ENCODE results near the gene LGALS7B.

DNA sequence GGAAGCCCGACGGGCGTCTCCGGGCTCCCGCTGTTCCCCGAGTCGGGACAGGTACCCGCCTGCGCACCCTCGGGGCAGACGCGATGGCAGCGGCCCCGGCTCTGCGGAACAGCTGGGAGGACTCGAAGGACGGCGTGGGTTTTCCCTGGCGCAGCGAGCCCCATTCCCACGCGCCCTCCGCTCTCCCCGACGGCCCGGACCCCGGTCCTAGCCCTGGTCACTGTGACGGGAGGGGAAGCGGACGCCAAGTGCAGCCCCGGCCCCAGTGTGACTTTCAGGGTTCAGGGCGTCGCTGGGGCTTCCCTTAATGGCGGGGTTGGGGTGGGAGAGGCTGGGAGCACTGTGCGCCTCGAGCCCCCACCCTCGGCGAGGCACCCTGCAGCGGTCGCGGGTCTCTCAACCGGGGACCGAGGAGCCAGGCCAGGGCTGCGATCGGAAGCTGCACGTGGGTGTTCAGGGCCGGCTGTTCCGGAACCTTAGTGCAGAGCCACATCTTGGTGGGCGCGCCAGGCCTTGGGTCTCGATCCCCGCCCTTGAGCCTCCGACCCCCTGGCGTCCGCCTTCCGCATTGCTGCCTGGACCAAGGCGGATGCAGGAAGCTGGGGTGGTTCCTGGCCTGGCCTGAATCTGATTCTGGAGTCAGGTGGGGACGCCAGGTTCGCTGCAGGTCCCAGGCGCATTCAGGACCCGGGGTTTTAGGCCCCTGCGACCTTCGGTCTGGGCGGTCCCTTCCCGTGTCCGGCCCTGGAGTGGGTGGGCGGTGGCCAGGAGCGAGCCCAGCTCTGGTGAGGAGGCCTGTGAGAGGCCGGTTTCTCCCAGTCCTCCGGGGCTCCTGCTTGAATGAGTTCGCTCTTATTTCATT lies 3.5 kb downstream of the LGALS7B start:
- TF ChIP-seq, protein P1, sequence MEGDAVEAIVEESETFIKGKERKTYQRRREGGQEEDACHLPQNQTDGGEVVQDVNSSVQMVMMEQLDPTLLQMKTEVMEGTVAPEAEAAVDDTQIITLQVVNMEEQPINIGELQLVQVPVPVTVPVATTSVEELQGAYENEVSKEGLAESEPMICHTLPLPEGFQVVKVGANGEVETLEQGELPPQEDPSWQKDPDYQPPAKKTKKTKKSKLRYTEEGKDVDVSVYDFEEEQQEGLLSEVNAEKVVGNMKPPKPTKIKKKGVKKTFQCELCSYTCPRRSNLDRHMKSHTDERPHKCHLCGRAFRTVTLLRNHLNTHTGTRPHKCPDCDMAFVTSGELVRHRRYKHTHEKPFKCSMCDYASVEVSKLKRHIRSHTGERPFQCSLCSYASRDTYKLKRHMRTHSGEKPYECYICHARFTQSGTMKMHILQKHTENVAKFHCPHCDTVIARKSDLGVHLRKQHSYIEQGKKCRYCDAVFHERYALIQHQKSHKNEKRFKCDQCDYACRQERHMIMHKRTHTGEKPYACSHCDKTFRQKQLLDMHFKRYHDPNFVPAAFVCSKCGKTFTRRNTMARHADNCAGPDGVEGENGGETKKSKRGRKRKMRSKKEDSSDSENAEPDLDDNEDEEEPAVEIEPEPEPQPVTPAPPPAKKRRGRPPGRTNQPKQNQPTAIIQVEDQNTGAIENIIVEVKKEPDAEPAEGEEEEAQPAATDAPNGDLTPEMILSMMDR (IDR thresholded peaks at IDR 0.05 in 2 of 3, conservative IDR thresholded peaks at IDR 0.05 in 1 of 3; ENCODE audit: borderline replicate concordance in 1 of 3, insufficient read depth in 1 of 3, low read depth in 2 of 3, low read length in 2 of 3), result no peak
- TF ChIP-seq POLR2A (IDR thresholded peaks at IDR 0.05; ENCODE audit: borderline replicate concordance, extremely low read depth, insufficient read depth, insufficient read length) (no peak), EZH2phosphoT487 (IDR thresholded peaks at IDR 0.05; ENCODE audit: borderline replicate concordance) (no peak), ZFX (IDR thresholded peaks at IDR 0.05) (no peak)
